Measurements from ENCODE around the gene IGSF3. TPM values are rescaled to one million over a fixed set of nuclear protein-coding genes. Genes with fewer than 3 reads are reported as not detected.

The IGSF3 gene
- total and polyA plus RNA-seq, 2 experiments from 2014 or later: 7.3 to 37.8 TPM

DNA sequence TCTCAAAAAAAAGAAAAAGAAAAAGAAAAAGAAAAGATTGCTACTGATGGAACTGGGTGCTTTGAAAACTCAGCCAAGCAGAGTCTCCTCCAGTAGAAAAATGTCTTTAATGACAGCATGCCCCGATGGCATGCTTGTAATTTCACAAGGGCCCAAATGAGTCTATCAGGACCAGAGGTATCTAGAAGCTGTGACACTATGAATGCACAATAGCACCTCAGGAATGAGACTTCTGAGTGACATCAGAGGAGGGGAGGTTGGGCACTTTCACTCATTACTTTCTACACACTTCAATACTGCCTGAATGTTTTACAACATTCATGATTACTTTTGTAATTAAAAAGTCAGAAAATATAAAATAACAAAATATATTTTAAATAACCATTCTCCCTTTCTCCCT lies 81.6 kb downstream of the IGSF3 start:
- peaks cover 9% of the 10 kb centered on the region for H3K4me1 ChIP-seq (ENCODE audit: insufficient read depth)
- no peaks in the 10 kb centered on the region for H3K27me3 ChIP-seq (ENCODE audit: insufficient read depth)
- H3K36me3 ChIP-seq (ENCODE audit: insufficient read depth): no peaks in the 10 kb centered on the region
- TF ChIP-seq CREB1 (CRISPR knock-in tag; IDR thresholded peaks at IDR 0.05; ENCODE audit: low read depth) (no peak), EZH2phosphoT487 (IDR thresholded peaks at IDR 0.05; ENCODE audit: unreplicated experiment) (no peak)
- TF ChIP-seq, protein P1, sequence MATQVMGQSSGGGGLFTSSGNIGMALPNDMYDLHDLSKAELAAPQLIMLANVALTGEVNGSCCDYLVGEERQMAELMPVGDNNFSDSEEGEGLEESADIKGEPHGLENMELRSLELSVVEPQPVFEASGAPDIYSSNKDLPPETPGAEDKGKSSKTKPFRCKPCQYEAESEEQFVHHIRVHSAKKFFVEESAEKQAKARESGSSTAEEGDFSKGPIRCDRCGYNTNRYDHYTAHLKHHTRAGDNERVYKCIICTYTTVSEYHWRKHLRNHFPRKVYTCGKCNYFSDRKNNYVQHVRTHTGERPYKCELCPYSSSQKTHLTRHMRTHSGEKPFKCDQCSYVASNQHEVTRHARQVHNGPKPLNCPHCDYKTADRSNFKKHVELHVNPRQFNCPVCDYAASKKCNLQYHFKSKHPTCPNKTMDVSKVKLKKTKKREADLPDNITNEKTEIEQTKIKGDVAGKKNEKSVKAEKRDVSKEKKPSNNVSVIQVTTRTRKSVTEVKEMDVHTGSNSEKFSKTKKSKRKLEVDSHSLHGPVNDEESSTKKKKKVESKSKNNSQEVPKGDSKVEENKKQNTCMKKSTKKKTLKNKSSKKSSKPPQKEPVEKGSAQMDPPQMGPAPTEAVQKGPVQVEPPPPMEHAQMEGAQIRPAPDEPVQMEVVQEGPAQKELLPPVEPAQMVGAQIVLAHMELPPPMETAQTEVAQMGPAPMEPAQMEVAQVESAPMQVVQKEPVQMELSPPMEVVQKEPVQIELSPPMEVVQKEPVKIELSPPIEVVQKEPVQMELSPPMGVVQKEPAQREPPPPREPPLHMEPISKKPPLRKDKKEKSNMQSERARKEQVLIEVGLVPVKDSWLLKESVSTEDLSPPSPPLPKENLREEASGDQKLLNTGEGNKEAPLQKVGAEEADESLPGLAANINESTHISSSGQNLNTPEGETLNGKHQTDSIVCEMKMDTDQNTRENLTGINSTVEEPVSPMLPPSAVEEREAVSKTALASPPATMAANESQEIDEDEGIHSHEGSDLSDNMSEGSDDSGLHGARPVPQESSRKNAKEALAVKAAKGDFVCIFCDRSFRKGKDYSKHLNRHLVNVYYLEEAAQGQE (IDR thresholded peaks at IDR 0.05; ENCODE audit: unreplicated experiment): no peak
- TF ChIP-seq, protein P2, sequence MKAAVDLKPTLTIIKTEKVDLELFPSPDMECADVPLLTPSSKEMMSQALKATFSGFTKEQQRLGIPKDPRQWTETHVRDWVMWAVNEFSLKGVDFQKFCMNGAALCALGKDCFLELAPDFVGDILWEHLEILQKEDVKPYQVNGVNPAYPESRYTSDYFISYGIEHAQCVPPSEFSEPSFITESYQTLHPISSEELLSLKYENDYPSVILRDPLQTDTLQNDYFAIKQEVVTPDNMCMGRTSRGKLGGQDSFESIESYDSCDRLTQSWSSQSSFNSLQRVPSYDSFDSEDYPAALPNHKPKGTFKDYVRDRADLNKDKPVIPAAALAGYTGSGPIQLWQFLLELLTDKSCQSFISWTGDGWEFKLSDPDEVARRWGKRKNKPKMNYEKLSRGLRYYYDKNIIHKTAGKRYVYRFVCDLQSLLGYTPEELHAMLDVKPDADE (IDR thresholded peaks at IDR 0.05): no peak
- TF ChIP-seq, protein P3, sequence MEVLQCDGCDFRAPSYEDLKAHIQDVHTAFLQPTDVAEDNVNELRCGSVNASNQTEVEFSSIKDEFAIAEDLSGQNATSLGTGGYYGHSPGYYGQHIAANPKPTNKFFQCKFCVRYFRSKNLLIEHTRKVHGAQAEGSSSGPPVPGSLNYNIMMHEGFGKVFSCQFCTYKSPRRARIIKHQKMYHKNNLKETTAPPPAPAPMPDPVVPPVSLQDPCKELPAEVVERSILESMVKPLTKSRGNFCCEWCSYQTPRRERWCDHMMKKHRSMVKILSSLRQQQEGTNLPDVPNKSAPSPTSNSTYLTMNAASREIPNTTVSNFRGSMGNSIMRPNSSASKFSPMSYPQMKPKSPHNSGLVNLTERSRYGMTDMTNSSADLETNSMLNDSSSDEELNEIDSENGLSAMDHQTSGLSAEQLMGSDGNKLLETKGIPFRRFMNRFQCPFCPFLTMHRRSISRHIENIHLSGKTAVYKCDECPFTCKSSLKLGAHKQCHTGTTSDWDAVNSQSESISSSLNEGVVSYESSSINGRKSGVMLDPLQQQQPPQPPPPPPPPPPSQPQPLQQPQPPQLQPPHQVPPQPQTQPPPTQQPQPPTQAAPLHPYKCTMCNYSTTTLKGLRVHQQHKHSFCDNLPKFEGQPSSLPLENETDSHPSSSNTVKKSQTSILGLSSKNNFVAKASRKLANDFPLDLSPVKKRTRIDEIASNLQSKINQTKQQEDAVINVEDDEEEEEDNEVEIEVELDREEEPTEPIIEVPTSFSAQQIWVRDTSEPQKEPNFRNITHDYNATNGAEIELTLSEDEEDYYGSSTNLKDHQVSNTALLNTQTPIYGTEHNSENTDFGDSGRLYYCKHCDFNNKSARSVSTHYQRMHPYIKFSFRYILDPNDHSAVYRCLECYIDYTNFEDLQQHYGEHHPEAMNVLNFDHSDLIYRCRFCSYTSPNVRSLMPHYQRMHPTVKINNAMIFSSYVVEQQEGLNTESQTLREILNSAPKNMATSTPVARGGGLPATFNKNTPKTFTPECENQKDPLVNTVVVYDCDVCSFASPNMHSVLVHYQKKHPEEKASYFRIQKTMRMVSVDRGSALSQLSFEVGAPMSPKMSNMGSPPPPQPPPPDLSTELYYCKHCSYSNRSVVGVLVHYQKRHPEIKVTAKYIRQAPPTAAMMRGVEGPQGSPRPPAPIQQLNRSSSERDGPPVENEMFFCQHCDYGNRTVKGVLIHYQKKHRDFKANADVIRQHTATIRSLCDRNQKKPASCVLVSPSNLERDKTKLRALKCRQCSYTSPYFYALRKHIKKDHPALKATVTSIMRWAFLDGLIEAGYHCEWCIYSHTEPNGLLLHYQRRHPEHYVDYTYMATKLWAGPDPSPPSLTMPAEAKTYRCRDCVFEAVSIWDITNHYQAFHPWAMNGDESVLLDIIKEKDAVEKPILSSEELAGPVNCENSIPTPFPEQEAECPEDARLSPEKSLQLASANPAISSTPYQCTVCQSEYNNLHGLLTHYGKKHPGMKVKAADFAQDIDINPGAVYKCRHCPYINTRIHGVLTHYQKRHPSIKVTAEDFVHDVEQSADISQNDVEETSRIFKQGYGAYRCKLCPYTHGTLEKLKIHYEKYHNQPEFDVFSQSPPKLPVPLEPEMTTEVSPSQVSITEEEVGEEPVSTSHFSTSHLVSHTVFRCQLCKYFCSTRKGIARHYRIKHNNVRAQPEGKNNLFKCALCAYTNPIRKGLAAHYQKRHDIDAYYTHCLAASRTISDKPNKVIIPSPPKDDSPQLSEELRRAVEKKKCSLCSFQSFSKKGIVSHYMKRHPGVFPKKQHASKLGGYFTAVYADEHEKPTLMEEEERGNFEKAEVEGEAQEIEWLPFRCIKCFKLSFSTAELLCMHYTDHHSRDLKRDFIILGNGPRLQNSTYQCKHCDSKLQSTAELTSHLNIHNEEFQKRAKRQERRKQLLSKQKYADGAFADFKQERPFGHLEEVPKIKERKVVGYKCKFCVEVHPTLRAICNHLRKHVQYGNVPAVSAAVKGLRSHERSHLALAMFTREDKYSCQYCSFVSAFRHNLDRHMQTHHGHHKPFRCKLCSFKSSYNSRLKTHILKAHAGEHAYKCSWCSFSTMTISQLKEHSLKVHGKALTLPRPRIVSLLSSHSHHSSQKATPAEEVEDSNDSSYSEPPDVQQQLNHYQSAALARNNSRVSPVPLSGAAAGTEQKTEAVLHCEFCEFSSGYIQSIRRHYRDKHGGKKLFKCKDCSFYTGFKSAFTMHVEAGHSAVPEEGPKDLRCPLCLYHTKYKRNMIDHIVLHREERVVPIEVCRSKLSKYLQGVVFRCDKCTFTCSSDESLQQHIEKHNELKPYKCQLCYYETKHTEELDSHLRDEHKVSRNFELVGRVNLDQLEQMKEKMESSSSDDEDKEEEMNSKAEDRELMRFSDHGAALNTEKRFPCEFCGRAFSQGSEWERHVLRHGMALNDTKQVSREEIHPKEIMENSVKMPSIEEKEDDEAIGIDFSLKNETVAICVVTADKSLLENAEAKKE (CRISPR knock-in tag; IDR thresholded peaks at IDR 0.05): no peak
- no peak overlapping the region for H3K4me3 Mint-ChIP-seq
- no peak overlapping the region for H3K4me3 ChIP-seq
- no peaks in the 10 kb centered on the region for H3K9me2 ChIP-seq (ENCODE audit: insufficient read depth)
- no peaks in the 10 kb centered on the region; the same call in 2 of the 3 replicates for H3K9me3 Mint-ChIP-seq
- no peak overlapping the region for H3K27ac ChIP-seq (ENCODE audit: low read depth)
- no peak overlapping the region for H2AFZ ChIP-seq
- H3K27me3 Mint-ChIP-seq (ENCODE audit: insufficient read depth, low read depth, poor library complexity): peaks cover 2% of the 10 kb centered on the region
- DNase-seq (ENCODE audit: low spot score): no peak
- ATAC-seq: no peak
- H3K4me2 ChIP-seq: no peak overlapping the region
- no peaks in the 10 kb centered on the region for H3K79me2 ChIP-seq (replicated peaks; ENCODE audit: insufficient read depth)
- no peak overlapping the region; the same call in 1 of the 2 replicates for H3K27ac Mint-ChIP-seq
- no peaks in the 10 kb centered on the region; the same call in 1 of the 2 replicates for H4K20me1 ChIP-seq (replicated peaks; ENCODE audit: insufficient read depth)
- no peaks in the 10 kb centered on the region for H3F3A ChIP-seq (replicated peaks; ENCODE audit: low read depth)
- peaks cover 9% of the 10 kb centered on the region for H3K36me3 Mint-ChIP-seq (ENCODE audit: low read depth)
- peaks cover 21% of the 10 kb centered on the region for H3K4me1 Mint-ChIP-seq
